Stimulated activated CD8-positive, alpha-beta memory T cell treated with anti-CD3 and anti-CD28 coated beads, Interleukin-12 subunit alpha, Interleukin-12 subunit beta, amount 100 ng/mL, for 1 hour (primary cell): ENCODE results near the gene SLCO3A1.

Source experiments
- DNase-seq: peaks from one replicate; pipeline ENCODE4 v3.0.0-alpha.2; 2020; ENCODE audit warnings: low read depth

Gene SLCO3A1

GRCh38 chr15:91882858-91883586 lies 29.5 kb downstream of the SLCO3A1 start:
- no peak for DNase-seq

GRCh38 chr15:91884606-91885005 lies 31.1 kb downstream of the SLCO3A1 start:
- no peak for DNase-seq

- no peak for DNase-seq
Measured at GRCh38 chr15:91885054-91885453, 31.5 kb downstream of the SLCO3A1 start.

GRCh38 chr15:91885714-91886270 lies 32.3 kb downstream of the SLCO3A1 start:
- no peak for DNase-seq

GRCh38 chr15:91886878-91887277 lies 33.4 kb downstream of the SLCO3A1 start:
- no peak for DNase-seq

GRCh38 chr15:91887321-91887720 lies 33.8 kb downstream of the SLCO3A1 start:
- no peak for DNase-seq

- no peak for DNase-seq
Measured at GRCh38 chr15:91887921-91888373, 34.4 kb downstream of the SLCO3A1 start.

GRCh38 chr15:91889111-91889815 lies 35.8 kb downstream of the SLCO3A1 start:
- no peak for DNase-seq

- no peak for DNase-seq
Measured at GRCh38 chr15:91890614-91891013, 37.1 kb downstream of the SLCO3A1 start.

- no peak for DNase-seq
Measured at GRCh38 chr15:91891101-91891500, 37.6 kb downstream of the SLCO3A1 start.

GRCh38 chr15:91891788-91892345 lies 38.4 kb downstream of the SLCO3A1 start:
- no peak for DNase-seq

- DNase-seq: no peak
Measured at GRCh38 chr15:91892436-91892835, 38.9 kb downstream of the SLCO3A1 start.

- DNase-seq: no peak
Measured at GRCh38 chr15:91894606-91895005, 41.1 kb downstream of the SLCO3A1 start.

- no peak for DNase-seq
Measured at GRCh38 chr15:91895051-91895450, 41.5 kb downstream of the SLCO3A1 start.

GRCh38 chr15:91896341-91897055 lies 43.0 kb downstream of the SLCO3A1 start:
- no peak for DNase-seq

- no peak for DNase-seq
Measured at GRCh38 chr15:91897585-91898372, 44.3 kb downstream of the SLCO3A1 start.

GRCh38 chr15:91898843-91899242 lies 45.3 kb downstream of the SLCO3A1 start:
- no peak for DNase-seq

- no peak for DNase-seq
Measured at GRCh38 chr15:91904942-91905341, 51.4 kb downstream of the SLCO3A1 start.

GRCh38 chr15:91908391-91908790 lies 54.9 kb downstream of the SLCO3A1 start:
- no peak for DNase-seq

GRCh38 chr15:91909111-91909510 lies 55.6 kb downstream of the SLCO3A1 start:
- DNase-seq: no peak

GRCh38 chr15:91909574-91909973 lies 56.1 kb downstream of the SLCO3A1 start:
- no peak for DNase-seq
